Frontal cortex (tissue), 4 donors: ENCODE data around the gene SEC24C. TPM values are rescaled to one million over a fixed set of nuclear protein-coding genes. Genes with fewer than 3 reads are reported as not detected.
"Not testable (repeated sequence)": the region's sequence is repeated elsewhere in the genome, so short reads cannot be mapped to it uniquely, and the experiment has no call there.

Source experiments
- DNase-seq, 2 donors: peaks; one replicate each; pipeline ENCODE4 v3.0.0; 2012; ENCODE audit warnings: low spot score in 2 of 2
- FAIRE-seq: peaks from 2 replicates; lab custom pipeline; 2012; peaks lifted over from hg19 to GRCh38; lab: Jason Lieb, UNC
- total RNA-seq: library from RNA; depleted of rRNA; stranded (reverse); fragments of >200 nt; gene quantifications from one replicate; pipeline ENCODE4 v1.2.3, GENCODE V29; 2014
- donor health status: control.
- donor health status: control.
- donor health status: control.

SEC24C gene
- total RNA-seq, 1 donor from 2014 or later, result 41.6 TPM

- not testable (repeated sequence) for DNase-seq, FAIRE-seq
Measured at GRCh38 chr10:73787031-73787800, 43.0 kb downstream of the SEC24C start.

GRCh38 chr10:73788864-73789658 lies 44.9 kb downstream of the SEC24C start:
- DNase-seq (no peak), FAIRE-seq (no peak)

- no peak for FAIRE-seq
Measured at GRCh38 chr10:73789659-73790055, 45.5 kb downstream of the SEC24C start.

GRCh38 chr10:73790886-73791625 lies 46.9 kb downstream of the SEC24C start:
- DNase-seq (no peak), FAIRE-seq (no peak)

More at GRCh38 chr10:73789659-73790055, 45.5 kb downstream of the SEC24C start:
- DNase-seq, result no peak

- no peak for FAIRE-seq
- DNase-seq, result no peak
Measured at GRCh38 chr10:73791871-73792400, 47.8 kb downstream of the SEC24C start.

GRCh38 chr10:73793456-73793855 lies 49.3 kb downstream of the SEC24C start:
- FAIRE-seq, result no peak
- no peak for DNase-seq

- not testable (repeated sequence) for FAIRE-seq
Measured at GRCh38 chr10:73795491-73795890, 51.3 kb downstream of the SEC24C start.

GRCh38 chr10:73796035-73796434 lies 51.9 kb downstream of the SEC24C start:
- not testable (repeated sequence) for DNase-seq, FAIRE-seq

More at GRCh38 chr10:73795491-73795890, 51.3 kb downstream of the SEC24C start:
- not testable (repeated sequence) for DNase-seq

- no peak for DNase-seq
- no peak for FAIRE-seq
Measured at GRCh38 chr10:73796766-73797165, 52.6 kb downstream of the SEC24C start.

- FAIRE-seq, result no peak
Measured at GRCh38 chr10:73797324-73798025, 53.3 kb downstream of the SEC24C start.

GRCh38 chr10:73798087-73798486 lies 53.9 kb downstream of the SEC24C start:
- FAIRE-seq (no peak), DNase-seq (no peak)

More at GRCh38 chr10:73797324-73798025, 53.3 kb downstream of the SEC24C start:
- no peak for DNase-seq

GRCh38 chr10:73798927-73799560 lies 54.9 kb downstream of the SEC24C start:
- FAIRE-seq (no peak), DNase-seq (no peak)

- DNase-seq (no peak), FAIRE-seq (no peak)
Measured at GRCh38 chr10:73799899-73800559, 55.9 kb downstream of the SEC24C start.

GRCh38 chr10:73800560-73801252 lies 56.5 kb downstream of the SEC24C start:
- DNase-seq (no peak), FAIRE-seq (no peak)

- DNase-seq (no peak), FAIRE-seq (no peak)
Measured at GRCh38 chr10:73801253-73801590, 57.0 kb downstream of the SEC24C start.

GRCh38 chr10:73802276-73802991 lies 58.3 kb downstream of the SEC24C start:
- DNase-seq (no peak), FAIRE-seq (no peak)

GRCh38 chr10:73803680-73804286 lies 59.6 kb downstream of the SEC24C start:
- DNase-seq (no peak), FAIRE-seq (no peak)
